ENCODE measurements around the gene CSK.
A peak's percentile ranks its signal among the peaks of the same experiment; 100 is the strongest.

Gene CSK

GRCh38 chr15:74776821-74777768 is 4.8 kb upstream of the CSK start:
- Histone ChIP-seq H3K27ac (ENCODE audit: low read length) (peak overlapping the region; percentile 97), H3K79me2 (ENCODE audit: low read length) (peaks cover 74% of the 10 kb centered on the region), H2AFZ (ENCODE audit: low read depth, low read length) (no peak overlapping the region), H3K9me3 (ENCODE audit: insufficient read depth, low read length) (no peaks in the 10 kb centered on the region), H3K4me1 (ENCODE audit: low read length) (peaks cover 92% of the 10 kb centered on the region), H3K4me3 (ENCODE audit: low read length) (peak overlapping the region; percentile 50), H3K4me2 (ENCODE audit: low read length) (peak overlapping the region; percentile 75), H3K36me3 (replicated peaks; ENCODE audit: low read depth, low read length) (peaks cover 10% of the 10 kb centered on the region), H3K9ac (ENCODE audit: low read length) (peak overlapping the region; percentile 87), H4K20me1 (ENCODE audit: insufficient read depth, low read length) (no peaks in the 10 kb centered on the region), H3K27me3 (ENCODE audit: low read depth, low read length) (no peaks in the 10 kb centered on the region)
- TF ChIP-seq CTCF (IDR thresholded peaks at IDR 0.05; ENCODE audit: low read depth, low read length) (no peak), EZH2phosphoT487 (IDR thresholded peaks at IDR 0.05; ENCODE audit: low read depth) (no peak)

GRCh38 chr15:74777769-74778598 is 3.9 kb upstream of the CSK start:
- TF ChIP-seq EZH2phosphoT487 (IDR thresholded peaks at IDR 0.05; ENCODE audit: low read depth) (no peak), CTCF (IDR thresholded peaks at IDR 0.05; ENCODE audit: low read depth, low read length) (no peak)
- no peak overlapping the region for H2AFZ ChIP-seq (ENCODE audit: low read depth, low read length)
- peaks cover 15% of the 10 kb centered on the region for H3K36me3 ChIP-seq (replicated peaks; ENCODE audit: low read depth, low read length)
- peaks cover 82% of the 10 kb centered on the region for H3K79me2 ChIP-seq (ENCODE audit: low read length)
- H3K4me1 ChIP-seq (ENCODE audit: low read length) = peaks cover 83% of the 10 kb centered on the region
- H3K27ac ChIP-seq (ENCODE audit: low read length) = peak overlapping the region; percentile 97
- H4K20me1 ChIP-seq (ENCODE audit: insufficient read depth, low read length) = no peaks in the 10 kb centered on the region
- H3K9ac ChIP-seq (ENCODE audit: low read length) = peak overlapping the region; percentile 84
- H3K4me2 ChIP-seq (ENCODE audit: low read length) = peak overlapping the region; percentile 62
- H3K4me3 ChIP-seq (ENCODE audit: low read length) = peak overlapping the region; percentile 24
- H3K27me3 ChIP-seq (ENCODE audit: low read depth, low read length) = no peaks in the 10 kb centered on the region
- H3K9me3 ChIP-seq (ENCODE audit: insufficient read depth, low read length) = no peaks in the 10 kb centered on the region

GRCh38 chr15:74778599-74778970 is 3.3 kb upstream of the CSK start:
- H3K36me3 ChIP-seq (replicated peaks; ENCODE audit: low read depth, low read length) = peaks cover 21% of the 10 kb centered on the region
- H3K27me3 ChIP-seq (ENCODE audit: low read depth, low read length) = no peaks in the 10 kb centered on the region
- no peak overlapping the region for H3K4me3 ChIP-seq (ENCODE audit: low read length)
- no peak for TF ChIP-seq CTCF (IDR thresholded peaks at IDR 0.05; ENCODE audit: low read depth, low read length)
- no peak for TF ChIP-seq EZH2phosphoT487 (IDR thresholded peaks at IDR 0.05; ENCODE audit: low read depth)
- peak overlapping the region; percentile 84 for H3K9ac ChIP-seq (ENCODE audit: low read length)
- no peaks in the 10 kb centered on the region for H3K9me3 ChIP-seq (ENCODE audit: insufficient read depth, low read length)
- H3K79me2 ChIP-seq (ENCODE audit: low read length) = peaks cover 82% of the 10 kb centered on the region
- no peaks in the 10 kb centered on the region for H4K20me1 ChIP-seq (ENCODE audit: insufficient read depth, low read length)
- H2AFZ ChIP-seq (ENCODE audit: low read depth, low read length) = no peak overlapping the region
- peak overlapping the region; percentile 97 for H3K27ac ChIP-seq (ENCODE audit: low read length)
- H3K4me2 ChIP-seq (ENCODE audit: low read length) = peak overlapping the region; percentile 62
- peaks cover 81% of the 10 kb centered on the region for H3K4me1 ChIP-seq (ENCODE audit: low read length)
